GM20431 (cell line): ENCODE data around the gene UBE2R2.
"Not testable (repeated sequence)": the region's sequence is repeated elsewhere in the genome, so short reads cannot be mapped to it uniquely, and the experiment has no call there.

ENCODE experiments used
- in situ Hi-C: fragments of 300-500 bp; cut with MseI, MboI; formaldehyde crosslinking; loops from one replicate; pipeline ENCODE4 v1.15.0; 2020; ENCODE audit warnings: low sequenced_read_pairs; ENCODE audit not compliant: unreplicated experiment

UBE2R2 gene, protein sequence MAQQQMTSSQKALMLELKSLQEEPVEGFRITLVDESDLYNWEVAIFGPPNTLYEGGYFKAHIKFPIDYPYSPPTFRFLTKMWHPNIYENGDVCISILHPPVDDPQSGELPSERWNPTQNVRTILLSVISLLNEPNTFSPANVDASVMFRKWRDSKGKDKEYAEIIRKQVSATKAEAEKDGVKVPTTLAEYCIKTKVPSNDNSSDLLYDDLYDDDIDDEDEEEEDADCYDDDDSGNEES

DNA sequence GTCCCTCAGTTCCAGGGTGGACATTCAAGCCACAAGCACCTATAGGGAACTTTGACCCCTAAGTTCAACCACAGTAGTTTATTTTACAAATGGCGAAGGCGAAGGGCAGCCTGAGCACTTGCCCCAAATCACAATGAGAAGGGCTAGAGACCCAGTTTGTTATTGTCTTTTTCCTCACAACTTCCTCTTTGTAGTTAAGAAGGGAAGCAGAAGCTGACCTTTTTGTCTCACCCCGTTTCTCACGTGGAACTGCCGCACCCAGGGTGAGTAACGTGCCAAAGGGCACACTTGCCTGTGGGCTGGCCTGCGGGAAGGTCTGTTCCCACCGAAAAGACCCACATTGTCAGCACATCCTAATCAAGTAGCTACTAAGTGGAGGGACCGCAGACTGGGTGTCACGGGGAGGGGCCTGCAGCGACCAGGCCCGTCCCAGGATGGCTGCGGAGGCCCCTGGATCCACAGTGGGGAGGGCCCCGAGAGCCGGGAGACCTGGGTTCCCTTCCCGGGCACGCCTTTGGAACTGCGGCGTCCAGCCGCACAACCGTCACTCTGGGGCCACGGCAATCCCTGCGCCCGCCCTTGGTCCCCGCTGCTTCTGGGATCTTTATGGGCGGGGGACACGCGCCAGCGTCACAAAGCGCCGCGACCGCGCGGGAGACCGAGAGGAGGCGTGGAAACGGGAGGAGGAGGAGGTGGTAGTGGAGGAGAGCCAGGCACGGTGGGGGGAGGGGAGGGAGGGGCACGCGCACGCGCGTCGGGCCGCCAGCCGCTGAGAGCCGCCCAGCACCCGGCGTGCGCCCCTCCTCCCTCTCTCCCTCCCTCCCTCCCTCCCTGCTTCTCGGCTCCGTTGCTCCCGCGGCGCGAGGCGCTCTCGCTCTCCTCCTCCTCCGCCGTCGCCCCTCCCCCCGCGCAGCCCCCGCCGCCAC lies at the start of gene UBE2R2:
Gene UBE2R2, plus strand, starts transcription at position 834 of the 926 bp plus-strand sequence. CDS start 598 bp downstream, outside the sequence.
- in situ Hi-C loops: no loop called here

GRCh38 chr9:33770156-33770880 lies 46.6 kb upstream of the UBE2R2 start:
- in situ Hi-C loops: not testable (repeated sequence)

DNA sequence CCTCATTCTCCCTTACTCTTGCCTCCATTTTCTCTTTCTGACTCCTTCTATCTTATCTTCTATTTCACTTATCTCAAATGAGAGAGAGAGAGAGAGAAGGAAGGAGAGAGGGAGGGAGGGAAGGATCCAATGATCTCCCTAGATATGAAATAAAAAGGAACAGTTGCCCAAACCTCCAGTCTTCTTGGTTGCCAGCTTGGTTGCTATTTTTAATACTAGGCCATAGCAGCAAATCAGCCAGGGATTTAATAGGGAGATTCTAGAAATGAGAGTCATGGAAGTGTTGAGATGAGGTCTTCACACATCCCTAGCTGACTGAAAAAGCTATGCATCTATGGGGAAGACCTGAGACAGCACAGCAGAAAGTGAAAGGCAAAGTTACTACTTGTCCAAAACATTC lies 43.8 kb upstream of the UBE2R2 start:
- in situ Hi-C loops: not testable (repeated sequence)

GRCh38 chr9:33774074-33774659 lies 42.8 kb upstream of the UBE2R2 start:
- in situ Hi-C loops: not testable (repeated sequence)

GRCh38 chr9:33776578-33776977 lies 40.4 kb upstream of the UBE2R2 start:
- in situ Hi-C loops: no loop called here

GRCh38 chr9:33778700-33779351 lies 38.1 kb upstream of the UBE2R2 start:
- in situ Hi-C loops: no loop called here

DNA sequence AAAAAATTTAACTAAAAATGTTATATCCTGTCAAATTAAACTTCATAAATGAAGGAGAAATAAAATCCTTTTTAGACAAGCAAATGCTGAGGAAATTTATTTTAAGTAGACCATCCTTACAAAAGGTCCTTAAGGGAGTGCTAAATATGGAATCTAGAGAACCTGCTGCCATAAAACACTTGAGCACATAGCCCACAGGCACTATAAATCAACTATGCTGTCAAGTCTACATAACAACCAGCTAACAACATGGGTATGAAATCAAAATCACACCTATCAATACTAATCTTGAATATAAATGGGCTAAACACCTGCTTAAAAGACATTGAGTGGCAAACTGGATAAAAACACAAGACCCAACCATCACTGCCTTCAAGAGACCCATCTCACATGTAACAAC lies 36.7 kb upstream of the UBE2R2 start:
- in situ Hi-C loops: no loop called here

- in situ Hi-C loops: no loop called here
Observed at GRCh38 chr9:33781736-33782135, 35.2 kb upstream of the UBE2R2 start.

GRCh38 chr9:33782395-33783152 lies 34.4 kb upstream of the UBE2R2 start:
- in situ Hi-C loops: no loop called here

GRCh38 chr9:33785914-33786313 lies 31.0 kb upstream of the UBE2R2 start:
- in situ Hi-C loops: no loop called here

- in situ Hi-C loops: no loop called here
Observed at GRCh38 chr9:33786681-33787080, 30.3 kb upstream of the UBE2R2 start.

DNA sequence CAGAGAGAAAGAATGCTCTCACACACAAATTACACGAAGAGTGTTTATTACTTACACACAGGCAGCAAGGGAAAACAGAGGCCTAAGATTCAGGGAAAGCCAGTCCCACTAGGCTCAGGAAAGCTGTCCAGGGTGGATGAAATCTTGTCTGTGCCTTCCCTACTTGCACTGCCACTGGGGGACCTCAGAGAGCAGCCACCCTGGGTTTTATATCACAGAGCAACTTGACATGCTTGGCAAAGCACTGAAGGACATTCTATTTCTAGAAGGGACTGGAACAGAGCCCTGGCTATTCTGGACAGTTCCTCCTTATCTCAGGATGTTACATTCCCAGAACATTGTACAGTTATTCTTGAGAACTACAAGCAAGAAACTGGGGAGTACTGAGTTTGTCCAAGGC lies 29.1 kb upstream of the UBE2R2 start:
- in situ Hi-C loops: no loop called here

DNA sequence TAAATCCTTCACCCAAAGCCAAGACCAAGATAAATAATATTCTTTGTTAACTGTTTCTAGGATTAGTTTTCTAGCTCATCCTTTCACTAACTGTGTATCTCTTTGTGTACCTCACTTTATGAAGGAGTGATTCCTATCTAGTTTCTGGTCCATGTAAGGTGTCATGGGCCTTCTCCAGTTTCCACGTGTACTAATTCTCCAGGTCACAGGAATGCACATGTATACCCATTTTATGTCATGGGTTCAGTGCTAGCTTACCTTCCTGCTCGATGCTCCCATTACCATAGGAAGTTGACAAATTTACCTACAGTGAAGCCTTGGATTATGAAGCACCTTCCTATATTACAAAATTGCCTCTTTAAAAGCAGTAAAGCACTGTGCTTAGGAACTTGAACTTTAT lies 27.5 kb upstream of the UBE2R2 start:
- in situ Hi-C loops: not testable (repeated sequence)

- in situ Hi-C loops: no loop called here
Observed at GRCh38 chr9:33791117-33791516, 25.8 kb upstream of the UBE2R2 start.

- in situ Hi-C loops: not testable (repeated sequence)
Observed at GRCh38 chr9:33793496-33793895, 23.5 kb upstream of the UBE2R2 start.

GRCh38 chr9:33794560-33794959 lies 22.4 kb upstream of the UBE2R2 start:
- in situ Hi-C loops: no loop called here

- in situ Hi-C loops: no loop called here
Observed at GRCh38 chr9:33795281-33795680, 21.7 kb upstream of the UBE2R2 start, which contains the start of gene PRSS3. TSS of gene PRSS3 (plus strand) at chr9:33795561. CDS start at chr9:33795574, 13 bp downstream.

GRCh38 chr9:33795819-33796218 lies 21.1 kb upstream of the UBE2R2 start:
- in situ Hi-C loops: no loop called here

DNA sequence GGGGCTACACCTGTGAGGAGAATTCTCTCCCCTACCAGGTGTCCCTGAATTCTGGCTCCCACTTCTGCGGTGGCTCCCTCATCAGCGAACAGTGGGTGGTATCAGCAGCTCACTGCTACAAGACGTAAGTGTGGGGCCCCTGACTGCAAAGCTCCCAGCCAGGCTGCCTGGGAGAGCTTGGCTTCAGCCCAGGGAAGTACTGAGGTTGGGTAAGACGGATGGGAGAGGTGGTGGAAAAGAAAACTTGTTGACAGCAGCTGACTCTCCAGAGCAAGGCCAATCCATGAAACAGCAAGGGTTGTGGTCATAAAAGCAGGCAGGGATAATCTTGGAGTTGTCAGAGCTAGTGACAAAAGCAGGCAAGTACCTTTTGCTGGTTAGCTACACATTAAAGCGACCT lies 20.3 kb upstream of the UBE2R2 start:
- in situ Hi-C loops: not testable (repeated sequence)
